NCI-H1694 (cell line): ENCODE results near the gene EIF3B.
"Not testable (repeated sequence)": the region's sequence is repeated elsewhere in the genome, so short reads cannot be mapped to it uniquely, and the experiment has no call there.

Source experiments
- DNase-seq: peaks from one replicate; lab custom pipeline; 2025; lab: John Stamatoyannopoulos, UW

The EIF3B gene

DNA sequence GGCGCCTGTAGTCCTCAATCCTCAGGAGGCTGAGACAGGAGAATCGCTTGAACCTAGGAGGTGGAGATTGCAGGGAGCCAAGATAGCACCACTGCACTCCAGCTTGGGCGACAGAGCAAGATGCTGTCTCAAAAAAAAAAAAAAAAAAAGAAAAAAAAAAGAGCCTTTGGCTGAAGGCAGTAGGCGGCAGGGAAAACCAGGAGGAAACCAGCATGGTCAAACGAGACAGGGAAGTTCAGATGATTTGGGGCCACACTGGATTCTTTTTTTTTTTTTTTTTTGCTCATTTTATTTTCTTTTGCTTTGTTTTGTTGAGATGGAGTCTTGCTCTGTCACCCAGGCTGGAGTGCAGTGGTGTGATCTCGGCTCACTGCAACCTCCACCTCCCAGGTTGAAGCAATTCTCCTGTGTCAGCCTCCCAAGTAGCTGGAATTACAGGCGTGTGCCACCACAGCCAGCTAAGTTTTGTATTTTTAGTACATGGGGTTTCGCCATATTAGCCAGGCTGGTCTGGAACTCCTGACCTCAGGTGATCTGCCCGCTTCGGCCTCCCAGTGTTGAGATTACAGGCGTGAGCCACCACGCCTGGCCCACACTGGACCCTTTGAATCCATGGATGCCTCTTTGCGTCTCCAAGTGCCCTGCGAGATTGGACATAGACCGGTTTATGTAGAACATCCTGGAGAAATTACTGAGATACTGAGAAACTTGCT lies 7.1 kb upstream of the EIF3B start:
- not testable (repeated sequence) for DNase-seq

DNA sequence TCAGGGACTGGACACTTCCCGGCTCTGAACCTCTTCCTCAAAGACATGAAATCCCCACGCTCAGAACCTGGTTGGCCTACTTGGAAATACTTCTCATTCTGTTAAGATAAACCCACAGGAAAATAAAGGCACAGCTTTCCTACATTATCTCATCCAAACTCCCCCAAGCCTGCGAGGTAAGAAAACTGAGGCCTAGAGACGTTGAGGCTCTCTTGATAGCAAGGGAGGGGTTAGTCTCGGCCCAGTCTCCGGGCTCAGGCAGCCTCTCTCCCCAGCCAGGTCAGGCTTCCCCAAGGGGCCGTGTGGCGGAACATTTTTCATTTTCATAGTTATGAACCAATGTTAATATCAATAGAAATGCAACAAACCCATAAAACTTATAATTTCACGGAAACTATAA lies 4.6 kb upstream of the EIF3B start:
- DNase-seq = no peak

DNA sequence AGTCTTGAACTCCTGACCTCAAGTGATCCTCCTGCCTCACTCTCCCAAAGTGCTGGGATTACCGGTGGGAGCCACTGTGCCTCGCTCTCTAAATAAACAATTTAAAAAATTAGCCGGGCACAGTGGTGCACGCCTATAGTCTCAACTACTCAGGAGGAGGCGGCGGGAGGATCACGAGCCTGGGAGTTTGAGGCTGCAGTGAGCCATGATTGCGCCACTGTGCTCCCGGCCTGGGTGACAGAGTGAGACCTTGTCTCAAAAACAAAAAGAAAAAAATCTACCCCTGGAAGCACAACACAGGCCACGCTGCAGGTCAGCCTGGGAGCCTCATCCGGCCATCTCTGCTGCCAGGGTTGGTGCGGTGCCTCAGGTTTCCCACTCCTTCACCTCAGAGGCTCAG lies 3.8 kb upstream of the EIF3B start:
- DNase-seq = no peak

DNA sequence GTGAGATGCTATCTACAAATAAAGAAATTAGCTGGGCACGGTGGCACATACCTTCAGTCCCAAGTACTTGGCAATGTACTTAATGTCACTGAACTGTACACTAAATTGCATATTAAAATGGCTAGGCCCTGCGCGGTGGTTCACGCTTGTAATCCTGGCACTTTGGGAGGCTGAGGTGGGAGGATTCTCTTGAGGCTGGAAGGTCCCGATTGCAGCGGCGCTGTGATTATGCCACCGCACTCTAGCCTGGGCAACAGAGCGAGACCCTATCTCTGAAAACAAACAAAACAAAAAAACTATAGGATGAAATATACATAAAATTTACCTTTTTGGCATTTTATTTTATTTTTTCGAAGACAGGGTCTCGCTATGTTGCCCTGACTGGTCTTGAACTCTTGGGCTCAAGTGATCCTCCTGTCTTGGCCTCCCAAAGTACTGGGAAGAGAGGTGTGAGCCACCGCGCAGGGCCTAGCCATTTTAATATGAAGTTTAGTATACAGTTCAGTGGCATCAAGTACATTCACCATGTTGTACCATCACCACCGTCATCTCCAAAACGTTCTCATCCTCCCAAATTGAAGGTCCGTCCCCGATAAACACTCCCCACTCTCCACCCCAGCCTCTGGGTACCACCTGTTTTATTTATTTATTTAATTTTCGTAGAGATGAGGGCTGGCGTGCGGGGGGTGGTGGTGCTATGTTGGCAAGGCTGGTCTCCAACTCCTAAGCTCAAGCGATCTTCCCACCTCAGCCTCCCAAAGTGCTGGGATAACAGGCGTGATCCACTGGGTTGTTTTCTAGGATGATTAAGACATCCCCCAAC lies 1.3 kb upstream of the EIF3B start:
- DNase-seq = no peak

DNA sequence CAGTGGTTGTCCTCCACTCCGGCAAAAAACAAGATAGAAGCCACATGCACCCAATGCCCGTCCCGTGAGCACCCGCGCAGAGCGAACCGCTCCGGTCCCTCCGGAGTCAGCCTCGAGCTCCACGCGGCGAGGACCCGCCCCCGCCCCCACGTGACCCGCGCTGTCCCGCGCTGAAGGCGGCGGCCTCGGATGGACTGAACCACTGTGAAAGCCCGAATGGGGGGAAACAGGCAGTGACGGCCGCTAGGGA lies 766 bp upstream of the EIF3B start:
- peak; percentile 79 for DNase-seq

DNA sequence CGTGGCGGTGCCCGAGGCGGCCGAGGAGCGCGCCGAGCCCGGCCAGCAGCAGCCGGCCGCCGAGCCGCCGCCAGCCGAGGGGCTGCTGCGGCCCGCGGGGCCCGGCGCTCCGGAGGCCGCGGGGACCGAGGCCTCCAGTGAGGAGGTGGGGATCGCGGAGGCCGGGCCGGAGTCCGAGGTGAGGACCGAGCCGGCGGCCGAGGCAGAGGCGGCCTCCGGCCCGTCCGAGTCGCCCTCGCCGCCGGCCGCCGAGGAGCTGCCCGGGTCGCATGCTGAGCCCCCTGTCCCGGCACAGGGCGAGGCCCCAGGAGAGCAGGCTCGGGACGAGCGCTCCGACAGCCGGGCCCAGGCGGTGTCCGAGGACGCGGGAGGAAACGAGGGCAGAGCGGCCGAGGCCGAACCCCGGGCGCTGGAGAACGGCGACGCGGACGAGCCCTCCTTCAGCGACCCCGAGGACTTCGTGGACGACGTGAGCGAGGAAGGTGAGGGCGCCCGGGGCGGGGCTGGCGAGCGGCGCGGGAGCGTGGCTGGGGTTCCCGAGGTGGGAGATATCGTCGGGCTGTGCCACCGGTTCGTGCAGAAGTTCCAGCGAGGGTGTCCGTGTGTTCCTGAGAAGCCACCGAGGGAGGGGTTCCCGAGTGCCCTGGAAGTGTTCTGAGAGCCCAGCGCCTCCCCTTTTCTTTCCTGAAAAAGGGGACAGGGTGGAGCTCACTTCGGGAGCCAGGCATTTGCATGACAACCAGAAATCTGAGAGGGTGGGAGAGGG lies 495 bp downstream of the EIF3B start:
- no peak for DNase-seq

DNA sequence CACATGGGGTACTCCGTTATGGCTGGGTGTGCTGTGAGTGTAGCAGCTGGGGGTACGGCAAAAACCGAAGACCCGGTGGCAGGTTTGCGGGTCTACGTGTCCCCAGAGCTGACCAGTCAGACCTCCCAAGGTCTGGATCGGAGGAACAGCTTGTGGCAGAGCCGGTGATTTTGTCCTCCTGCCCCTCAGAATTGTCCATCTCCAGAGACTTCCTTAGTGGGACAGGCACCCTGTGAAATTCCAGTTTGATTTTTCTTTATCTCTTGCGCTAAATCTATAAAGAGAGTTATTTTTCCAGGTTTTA lies 1.0 kb downstream of the EIF3B start:
- DNase-seq = no peak

DNA sequence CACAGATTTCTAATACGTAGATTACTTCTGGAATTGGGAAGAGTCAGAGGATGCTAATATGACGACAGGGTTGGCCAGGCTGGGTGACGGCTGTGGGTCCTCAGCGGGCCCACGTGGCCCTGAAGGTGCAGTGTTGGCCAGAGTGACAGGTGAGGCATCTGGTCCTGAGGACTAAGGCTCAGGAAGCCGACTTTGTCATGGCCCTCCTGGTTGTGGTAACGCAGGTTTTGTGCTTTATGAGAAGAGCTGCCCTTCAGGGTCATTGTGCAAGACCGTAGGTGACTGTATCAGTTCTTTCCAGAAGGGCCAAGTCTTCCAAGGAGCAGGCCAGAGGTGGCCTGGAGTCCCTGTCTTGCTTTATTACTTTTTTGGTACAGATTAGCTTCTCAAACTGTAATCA lies 2.5 kb downstream of the EIF3B start:
- no peak for DNase-seq

DNA sequence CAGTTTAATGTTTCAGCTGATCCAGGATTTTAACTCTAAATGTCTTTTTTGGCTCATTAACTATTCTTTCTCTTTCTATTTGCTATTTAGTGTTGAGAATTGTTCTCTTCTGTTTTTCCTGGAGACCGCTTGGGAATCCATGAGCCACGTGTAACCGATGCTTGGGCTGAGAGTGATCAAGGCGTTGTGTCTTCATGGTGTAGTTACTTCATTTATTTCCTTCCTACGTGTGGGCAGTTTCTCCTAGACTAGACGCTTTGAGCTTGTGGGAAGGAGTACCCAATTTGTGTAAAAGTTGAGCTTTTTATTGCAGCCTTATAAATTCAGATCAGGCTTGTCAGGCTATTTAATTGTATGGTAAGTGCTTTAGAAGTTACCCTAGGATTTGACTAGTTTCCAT lies 2.9 kb downstream of the EIF3B start:
- no peak for DNase-seq

DNA sequence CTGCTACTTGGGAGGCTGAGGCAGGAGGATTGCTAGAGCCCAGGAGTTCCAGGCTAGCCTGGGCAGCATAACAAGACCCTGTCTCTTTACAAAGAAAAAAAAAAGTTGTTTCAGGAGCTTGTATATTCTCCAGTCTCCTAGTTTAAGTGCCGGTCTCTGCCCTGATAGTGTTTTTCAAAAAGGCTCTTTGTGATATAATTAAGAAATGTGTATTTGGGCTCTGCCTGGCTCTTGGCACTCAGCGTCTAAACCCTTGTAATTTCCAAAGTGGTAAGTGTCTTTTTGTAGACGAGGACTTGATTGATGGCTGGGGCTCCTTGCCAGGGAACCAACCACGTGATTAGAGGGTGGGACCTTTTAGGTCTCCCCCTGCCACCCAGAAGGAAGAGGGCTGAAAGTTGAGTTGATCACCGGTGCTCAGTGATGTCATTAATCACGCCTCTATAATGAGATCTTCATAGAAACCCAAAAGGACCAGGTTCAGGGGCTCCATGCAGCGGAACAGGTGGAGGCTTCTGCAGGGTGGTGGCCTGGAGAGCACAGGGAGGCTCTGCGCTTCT lies 4.4 kb downstream of the EIF3B start:
- no peak for DNase-seq

DNA sequence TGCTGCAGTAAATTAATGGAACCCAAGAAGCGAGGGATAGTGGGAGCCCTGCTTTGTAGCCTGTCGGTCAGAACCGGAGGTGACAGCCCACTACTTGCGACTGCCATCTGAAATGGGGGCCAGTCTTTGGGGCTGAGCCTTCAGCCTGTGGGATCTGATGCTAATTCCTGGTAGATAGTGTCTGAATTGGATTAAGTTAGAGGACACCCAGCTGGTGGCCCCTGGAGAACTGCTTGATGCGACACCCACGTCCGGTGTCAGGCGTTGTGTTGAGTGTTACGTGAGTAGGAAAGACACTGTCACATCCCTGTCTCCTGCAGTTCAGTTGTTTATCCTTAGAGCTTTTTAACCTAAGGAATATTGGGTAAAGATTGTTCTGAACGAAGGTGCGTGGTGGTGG lies 5.0 kb downstream of the EIF3B start:
- DNase-seq = no peak

DNA sequence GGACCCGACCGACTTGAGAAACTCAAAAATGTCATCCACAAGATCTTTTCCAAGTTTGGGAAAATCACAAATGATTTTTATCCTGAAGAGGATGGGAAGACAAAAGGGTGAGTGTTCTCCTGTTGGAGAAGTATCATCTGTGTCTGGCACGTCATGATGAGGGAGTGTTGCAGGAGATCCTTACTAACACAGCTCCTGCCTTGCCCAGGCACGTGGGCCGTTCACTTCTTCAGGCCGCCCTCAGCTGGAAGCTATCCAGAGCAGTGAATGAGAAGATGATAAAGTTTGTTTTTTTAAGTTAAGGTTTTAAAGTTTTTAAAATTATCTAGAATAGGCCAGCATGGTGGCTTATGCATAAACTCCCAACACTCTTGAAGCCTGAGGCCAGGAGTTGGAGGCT lies 6.2 kb downstream of the EIF3B start:
- no peak for DNase-seq

DNA sequence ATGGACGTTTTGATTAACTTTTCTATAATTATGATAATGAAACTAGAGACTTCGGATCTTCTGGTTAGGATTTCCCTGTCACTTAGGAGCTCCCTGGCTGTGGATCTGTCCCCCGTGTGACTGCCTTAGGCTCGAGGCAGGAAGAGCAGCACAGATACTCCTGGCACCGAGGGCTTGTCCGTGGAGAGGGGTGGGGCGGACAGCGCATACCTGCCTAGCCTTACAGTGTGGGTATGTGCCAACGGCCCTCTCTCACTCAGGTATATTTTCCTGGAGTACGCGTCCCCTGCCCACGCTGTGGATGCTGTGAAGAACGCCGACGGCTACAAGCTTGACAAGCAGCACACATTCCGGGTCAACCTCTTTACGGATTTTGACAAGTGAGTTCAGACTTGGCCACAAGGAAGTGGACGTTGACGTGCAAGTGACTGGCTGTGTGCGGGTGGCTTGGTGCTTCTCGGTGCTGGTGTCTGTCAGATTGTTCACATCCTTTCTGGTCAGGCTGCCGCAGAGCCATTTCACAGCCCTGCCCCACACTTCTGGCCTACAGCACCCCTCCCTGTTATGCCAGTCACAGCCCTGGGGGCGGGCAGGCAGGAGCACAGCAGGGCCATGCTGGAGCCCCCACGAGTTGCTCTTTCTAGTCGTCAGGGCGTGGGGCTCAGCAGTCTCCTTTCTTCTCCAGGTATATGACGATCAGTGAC lies 7.9 kb downstream of the EIF3B start:
- DNase-seq = no peak

DNA sequence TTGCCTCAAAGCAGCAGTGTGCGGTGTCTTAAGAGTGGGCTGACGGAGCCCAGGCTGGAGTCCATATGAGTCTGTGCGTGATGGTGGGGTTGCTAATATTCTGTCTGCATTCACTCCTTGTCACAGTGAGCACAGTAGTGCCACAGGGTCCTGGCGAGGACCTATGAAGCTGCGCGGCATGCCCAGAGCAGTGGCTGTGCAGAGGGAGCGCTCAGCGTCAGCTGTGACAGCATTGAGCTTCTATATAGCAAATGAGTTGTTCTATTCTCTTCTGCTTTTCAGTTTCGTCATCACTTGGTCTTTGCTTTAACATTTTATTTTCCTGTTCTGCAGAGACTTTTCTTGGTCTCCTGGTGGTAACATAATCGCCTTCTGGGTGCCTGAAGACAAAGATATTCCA lies 14.5 kb downstream of the EIF3B start:
- DNase-seq = no peak

DNA sequence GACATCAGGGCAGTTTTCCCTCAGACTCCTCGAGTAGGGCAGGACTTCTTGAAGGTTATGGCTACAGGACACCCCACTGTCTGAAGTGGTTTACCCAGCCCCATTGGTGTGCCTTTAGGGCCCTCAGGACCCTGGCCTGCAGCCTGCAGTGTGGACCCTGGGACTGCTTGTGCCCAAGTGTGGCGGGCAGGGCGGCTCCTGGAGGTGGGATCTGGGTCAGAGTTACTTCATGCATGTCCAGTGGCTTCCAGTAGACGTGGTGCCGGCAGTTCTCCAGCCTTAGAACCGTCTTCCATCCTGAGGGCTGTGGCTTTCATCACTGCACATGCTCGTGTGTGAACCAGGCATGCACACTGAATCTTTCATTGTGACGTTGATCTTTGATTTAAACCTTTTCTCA lies 16.7 kb downstream of the EIF3B start:
- no peak for DNase-seq

DNA sequence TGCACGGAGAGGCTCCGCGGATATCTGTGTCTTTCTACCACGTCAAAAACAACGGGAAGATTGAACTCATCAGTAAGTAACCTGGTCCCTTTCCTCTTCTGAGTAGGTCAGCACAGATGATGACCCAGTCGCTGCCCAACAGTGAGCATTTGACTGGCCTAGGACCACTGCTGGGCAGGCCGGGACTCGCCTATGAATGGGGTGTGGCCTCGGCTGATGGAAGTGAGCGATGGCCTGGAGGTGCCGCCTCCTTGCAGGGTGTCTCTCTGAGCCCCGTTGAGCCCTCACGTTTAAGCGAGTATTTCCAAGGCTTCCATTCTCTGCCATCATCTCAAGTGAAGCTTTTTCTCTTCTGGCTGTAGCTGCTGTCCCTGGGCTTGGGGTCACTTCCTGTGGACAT lies 18.1 kb downstream of the EIF3B start:
- DNase-seq = no peak

DNA sequence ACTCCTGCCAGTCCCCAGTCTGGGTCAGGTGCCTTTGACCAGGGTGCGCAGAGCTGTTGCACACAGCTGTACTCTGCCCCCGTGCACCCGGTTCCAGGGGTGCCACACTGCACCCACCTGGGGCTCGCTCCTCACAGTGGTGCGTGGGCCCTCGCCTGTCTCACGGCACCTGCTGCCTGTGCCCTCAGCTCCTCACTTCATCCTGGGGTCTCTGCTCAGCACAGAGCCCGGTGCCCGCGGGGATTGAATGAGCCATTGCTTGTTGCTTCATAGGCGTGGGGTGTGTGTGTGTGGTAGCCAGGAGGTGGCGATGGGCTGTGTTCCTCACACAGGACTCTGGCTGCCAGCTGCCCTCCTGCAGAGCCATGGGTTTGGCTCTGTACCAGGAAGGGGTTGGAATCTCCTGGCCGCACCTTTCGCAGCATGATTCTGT lies 18.5 kb downstream of the EIF3B start:
- no peak for DNase-seq

DNA sequence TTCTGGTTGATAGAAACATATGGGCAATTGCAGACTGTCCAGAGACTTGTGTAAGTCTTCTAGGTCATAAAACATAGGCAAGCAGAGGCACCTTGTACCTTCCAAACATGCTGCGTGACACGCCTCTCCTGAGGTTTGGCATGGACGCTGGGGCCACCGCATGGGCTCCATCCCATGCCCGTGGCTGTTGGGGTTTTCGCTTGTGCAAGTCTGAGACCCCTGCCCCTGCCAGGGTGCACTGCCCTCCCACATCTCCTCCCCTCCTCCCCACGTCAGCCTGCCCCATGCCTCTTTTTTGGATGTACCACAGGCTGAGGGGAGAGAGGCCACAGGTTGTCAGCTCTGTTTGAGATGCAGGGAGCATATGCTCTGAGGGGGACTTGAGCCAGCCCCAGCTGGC lies 19.0 kb downstream of the EIF3B start:
- DNase-seq = no peak

DNA sequence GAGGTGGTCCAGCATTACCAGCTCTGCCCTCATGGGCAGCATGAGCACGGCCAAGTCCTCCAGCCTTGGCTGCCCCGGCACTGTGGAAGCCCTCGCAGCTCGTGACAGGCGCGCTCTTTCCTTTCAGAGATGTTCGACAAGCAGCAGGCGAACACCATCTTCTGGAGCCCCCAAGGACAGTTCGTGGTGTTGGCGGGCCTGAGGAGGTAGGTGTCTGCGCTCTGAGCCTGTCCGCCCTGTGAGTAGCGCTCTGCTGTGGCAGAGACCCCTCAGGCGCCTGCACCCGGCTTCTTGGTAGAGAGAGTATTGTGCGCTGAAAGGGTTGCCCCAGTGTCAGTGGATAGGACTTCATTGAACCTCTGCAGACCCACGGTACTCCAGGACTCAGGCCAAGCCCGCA lies 19.8 kb downstream of the EIF3B start:
- no peak for DNase-seq

DNA sequence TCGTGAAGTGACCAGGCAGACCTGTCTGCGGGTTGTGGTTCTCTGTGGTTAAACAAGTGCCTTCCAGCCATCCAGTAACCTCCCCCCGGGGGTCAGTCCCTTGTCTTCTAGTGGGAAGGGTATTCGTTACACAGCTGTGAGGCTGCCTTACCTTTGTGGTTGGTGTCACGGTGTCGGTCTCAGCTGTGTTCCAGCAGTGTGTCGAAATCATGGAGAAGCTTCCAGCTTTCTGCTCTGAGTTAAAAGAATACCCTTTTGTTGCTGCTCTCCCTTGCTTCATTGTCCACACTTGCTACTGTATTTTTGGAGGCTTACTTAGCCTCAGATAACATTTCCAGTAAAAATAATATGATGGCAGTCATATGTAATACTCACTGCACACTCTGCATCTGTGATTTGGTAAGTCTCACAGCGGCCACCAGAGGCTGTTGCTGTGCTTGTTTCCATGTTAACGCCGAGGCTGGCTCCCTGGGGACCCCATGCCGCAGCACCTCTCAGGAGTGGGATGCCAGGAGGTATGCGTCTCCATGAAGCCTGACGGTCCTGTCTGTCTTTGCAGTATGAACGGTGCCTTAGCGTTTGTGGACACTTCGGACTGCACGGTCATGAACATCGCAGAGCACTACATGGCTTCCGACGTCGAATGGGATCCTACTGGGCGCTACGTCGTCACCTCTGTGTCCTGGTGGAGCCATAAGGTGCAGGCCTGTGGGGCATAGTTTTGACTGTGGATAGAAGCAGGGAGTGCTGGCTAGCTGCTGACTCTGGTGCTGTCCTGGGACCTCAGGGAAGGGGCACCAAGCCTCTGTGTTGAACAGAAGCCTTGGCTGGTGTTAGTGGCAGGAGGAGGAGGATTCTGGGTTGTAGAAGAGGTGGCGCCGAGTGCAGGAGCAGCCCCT lies 20.5 kb downstream of the EIF3B start:
- DNase-seq = no peak

DNA sequence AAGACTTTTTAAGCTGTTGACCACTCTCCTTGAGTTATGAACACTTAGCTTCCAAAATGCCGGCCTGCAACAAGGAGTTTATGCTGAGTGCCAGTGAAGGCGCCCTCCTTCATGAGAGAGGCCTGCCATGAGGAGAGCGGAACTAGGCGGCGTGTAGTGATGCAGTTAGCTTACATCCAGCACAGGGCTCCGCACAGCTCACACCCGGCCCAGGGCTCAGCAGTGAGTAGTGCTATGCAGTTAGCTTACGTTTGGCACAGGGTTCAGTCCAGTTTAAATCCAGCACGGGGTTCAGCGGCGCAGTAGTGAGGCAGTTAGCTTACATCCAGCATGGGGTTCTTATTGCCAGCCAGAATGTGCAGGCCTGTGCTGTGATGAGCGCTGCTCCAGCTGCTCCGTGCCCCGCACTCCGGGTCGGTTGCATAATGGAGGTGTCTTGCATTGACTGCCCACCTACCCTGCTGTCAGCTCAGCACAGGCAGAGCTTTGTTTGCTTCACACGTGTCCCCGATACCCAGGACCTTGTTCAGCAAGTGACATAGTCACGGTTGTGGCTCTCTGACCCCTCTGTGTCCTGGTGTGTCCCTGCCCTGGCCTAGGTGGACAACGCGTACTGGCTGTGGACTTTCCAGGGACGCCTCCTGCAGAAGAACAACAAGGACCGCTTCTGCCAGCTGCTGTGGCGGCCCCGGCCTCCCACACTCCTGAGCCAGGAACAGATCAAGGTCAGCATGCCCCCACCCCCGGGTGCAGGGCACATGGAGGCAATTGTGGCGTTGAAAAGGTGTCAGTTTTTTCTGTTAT lies 21.9 kb downstream of the EIF3B start:
- DNase-seq = no peak
